ENCODE results near the gene OGA.

OGA gene

GRCh38 chr10:101745074-101745696 is 73.1 kb downstream of the OGA start:
- H3K27ac Mint-ChIP-seq, result peak overlapping the region; percentile 39
- no peaks in the 10 kb centered on the region for H3K36me3 Mint-ChIP-seq (ENCODE audit: low read depth)
- no peaks in the 10 kb centered on the region for H3K9me3 Mint-ChIP-seq
- DNase-seq, result no peak
- no peak overlapping the region for H3K4me3 Mint-ChIP-seq
- peaks cover 32% of the 10 kb centered on the region for H3K4me1 Mint-ChIP-seq
- H3K27me3 Mint-ChIP-seq (ENCODE audit: low read depth, poor library complexity), result no peaks in the 10 kb centered on the region
- no peak for TF ChIP-seq CTCF (IDR thresholded peaks at IDR 0.05)

DNA sequence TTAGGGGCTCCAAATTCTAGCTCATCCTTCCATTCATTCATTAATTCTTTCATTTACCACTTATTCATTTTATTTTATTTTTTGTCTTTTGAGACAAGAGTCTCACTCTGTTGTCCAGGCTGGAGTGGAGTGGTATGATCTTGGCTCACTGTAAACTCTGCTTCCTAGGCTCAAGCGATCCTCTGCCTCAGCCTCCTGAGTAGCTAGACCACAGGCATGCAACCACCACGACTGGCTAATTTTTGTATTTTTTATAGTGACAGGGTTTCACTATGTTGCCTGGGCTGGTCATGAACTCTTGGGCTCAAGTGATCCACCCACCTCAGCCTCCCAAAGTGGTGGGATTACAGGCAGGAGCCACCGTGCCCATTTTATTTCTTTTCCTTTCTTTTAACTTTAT is 74.0 kb downstream of the OGA start:
- Mint-ChIP-seq H3K4me3 (no peak overlapping the region), H3K27ac (no peak overlapping the region), H3K4me1 (peaks cover 26% of the 10 kb centered on the region), H3K27me3 (ENCODE audit: low read depth, poor library complexity) (no peaks in the 10 kb centered on the region), H3K36me3 (ENCODE audit: low read depth) (no peaks in the 10 kb centered on the region), H3K9me3 (no peaks in the 10 kb centered on the region)
- no peak for TF ChIP-seq CTCF (IDR thresholded peaks at IDR 0.05)
- no peak for DNase-seq

GRCh38 chr10:101741938-101742337 is 76.3 kb downstream of the OGA start:
- Mint-ChIP-seq H3K9me3 (no peaks in the 10 kb centered on the region), H3K27ac (no peak overlapping the region)

GRCh38 chr10:101736666-101737065 is 81.6 kb downstream of the OGA start:
- Mint-ChIP-seq H3K9me3 (no peaks in the 10 kb centered on the region), H3K27me3 (ENCODE audit: low read depth, poor library complexity) (no peaks in the 10 kb centered on the region), H3K36me3 (ENCODE audit: low read depth) (no peaks in the 10 kb centered on the region), H3K4me1 (peaks cover 17% of the 10 kb centered on the region), H3K4me3 (no peak overlapping the region), H3K27ac (no peak overlapping the region)
- DNase-seq, result no peak
- no peak for TF ChIP-seq CTCF (IDR thresholded peaks at IDR 0.05)

More at GRCh38 chr10:101741938-101742337, 76.3 kb downstream of the OGA start:
- DNase-seq, result no peak
- Mint-ChIP-seq H3K4me3 (no peak overlapping the region), H3K36me3 (ENCODE audit: low read depth) (no peaks in the 10 kb centered on the region), H3K27me3 (ENCODE audit: low read depth, poor library complexity) (no peaks in the 10 kb centered on the region), H3K4me1 (peaks cover 12% of the 10 kb centered on the region)
- no peak for TF ChIP-seq CTCF (IDR thresholded peaks at IDR 0.05)

All from nephron progenitor cell (in vitro differentiated cells).